GM12878 (cell line): Measurements from ENCODE around the gene NRN1L. TPM values are rescaled to one million over a fixed set of nuclear protein-coding genes. Genes with fewer than 3 reads are reported as not detected.

ENCODE experiments used
- ATAC-seq: fragments of 200-7000 bp; cut with Tn5 transposase; 3 replicates; pipeline ENCODE4 v1.9.1; 2020; ENCODE audit warnings: mild to moderate bottlenecking, moderate library complexity
- BruUV-seq: library from RNA; stranded (reverse); fragments of 400-500 nt; replicated peaks from 2 replicates; lab custom pipeline; 2021; lab: Mats Ljungman, UMichigan
- CTCF ChIA-PET: fragments of 300-600 bp; sonication (Branson Sonifier 250); formaldehyde crosslinking; extraction: SDS; loops from one replicate; lab custom pipeline; 2021; ENCODE audit warnings: inconsistent platforms; lab: Yijun Ruan, JAX
- POLR2A ChIA-PET: fragments of 350-600 bp; formaldehyde crosslinking; extraction: SDS; loops from one replicate; lab custom pipeline; 2021; ENCODE audit warnings: inconsistent platforms; lab: Charles Lee
- RAD21 ChIA-PET: fragments of 300-600 bp; sonication (Branson Sonifier 250); formaldehyde crosslinking; loops from one replicate; lab custom pipeline; 2023; ENCODE audit warnings: antibody characterized with exemption; ENCODE audit not compliant: unreplicated experiment; lab: Charles Lee
- SMC1A ChIA-PET: fragments of 300-600 bp; sonication (Branson Sonifier 250); formaldehyde crosslinking; loops from one replicate; lab custom pipeline; 2023; ENCODE audit not compliant: unreplicated experiment, uncharacterized antibody; lab: Charles Lee
- DNase-seq: peaks from one replicate; pipeline ENCODE4 v3.0.0-alpha.2; 2011; ENCODE audit warnings: low read depth, low spot score
- FAIRE-seq: peaks from 3 replicates; lab custom pipeline; 2011; peaks lifted over from hg19 to GRCh38; lab: Jason Lieb, UNC
- H2AFZ ChIP-seq: 2 replicates; pipeline ENCODE4 v1.6.0; 2011; ENCODE audit warnings: low read depth, low read length, control low read depth; ENCODE audit not compliant: control insufficient read depth
- H3K27ac ChIP-seq: 2 replicates; pipeline ENCODE4 v1.5.1; 2011; ENCODE audit warnings: control low read depth; ENCODE audit not compliant: control insufficient read depth, insufficient read depth
- H3K27me3 ChIP-seq, 2 experiments: replicated peaks in 1 of 2; 2 replicates each; pipeline versions ENCODE4 v1.6.0 to v1.6.1; 2011; ENCODE audit warnings: low read length in 1 of 2; ENCODE audit not compliant: control insufficient read depth in 2 of 2, insufficient read depth in 2 of 2
- H3K36me3 ChIP-seq, 2 experiments: 2 replicates each; pipeline ENCODE4 v1.5.1; 2011; ENCODE audit warnings: low read length in 1 of 2; ENCODE audit not compliant: control insufficient read depth in 2 of 2, insufficient read depth in 2 of 2
- H3K4me1 ChIP-seq: 2 replicates; pipeline ENCODE4 v1.6.1; 2011; ENCODE audit warnings: mild to moderate bottlenecking, low read length, moderate library complexity, mixed read lengths; ENCODE audit not compliant: control insufficient read depth, insufficient read depth
- H3K4me2 ChIP-seq: 2 replicates; pipeline ENCODE4 v1.6.0; 2011; ENCODE audit warnings: control low read depth; ENCODE audit not compliant: control insufficient read depth, insufficient read depth
- H3K4me3 ChIP-seq: fragments of 200-600 bp; sonication (generic); 2 replicates; pipeline ENCODE4 v1.5.1; 2016
- H3K79me2 ChIP-seq: 2 replicates; pipeline ENCODE4 v1.6.0; 2011; ENCODE audit warnings: low read length; ENCODE audit not compliant: control insufficient read depth, insufficient read depth
- H3K9ac ChIP-seq: 2 replicates; pipeline ENCODE4 v1.8.0; 2011; ENCODE audit warnings: low read length, control low read depth, mixed read lengths; ENCODE audit not compliant: control insufficient read depth, insufficient read depth
- H3K9me3 ChIP-seq: replicated peaks from 3 replicates; pipeline ENCODE4 v1.5.1; 2011; ENCODE audit warnings: mild to moderate bottlenecking, low read length; ENCODE audit not compliant: control insufficient read depth, insufficient read depth
- H4K20me1 ChIP-seq: 2 replicates; pipeline ENCODE4 v1.6.0; 2011; ENCODE audit not compliant: control insufficient read depth, insufficient read depth
- E4F1 ChIP-seq: fragments of 450-650 bp; IDR thresholded peaks from 2 replicates; pipeline ENCODE4 v1.6.1; 2018; ENCODE audit warnings: borderline replicate concordance, mild to moderate bottlenecking; ENCODE audit not compliant: partially characterized antibody
- ESRRA ChIP-seq: IDR thresholded peaks from 2 replicates; pipeline ENCODE4 v1.6.1; 2012; ENCODE audit warnings: mild to moderate bottlenecking, low read length, improper control_type of control experiment
- FOS ChIP-seq: IDR thresholded peaks from 3 replicates; pipeline ENCODE4 v1.6.1; 2011; ENCODE audit warnings: borderline replicate concordance; ENCODE audit not compliant: insufficient read length; ENCODE audit errors: extremely low read depth
- MTA3 ChIP-seq: IDR thresholded peaks from 2 replicates; pipeline ENCODE4 v1.6.1; 2012; ENCODE audit warnings: low read length, inconsistent platforms, borderline replicate concordance
- PKNOX1 ChIP-seq: fragments of 450-650 bp; IDR thresholded peaks from 2 replicates; pipeline ENCODE4 v1.6.1; 2016; ENCODE audit warnings: mild to moderate bottlenecking
- RBBP5 ChIP-seq: fragments of 200-600 bp; sonication (generic); conservative IDR thresholded peaks from 2 replicates; pipeline ENCODE4 v1.6.1; 2016
- REST ChIP-seq: IDR thresholded peaks from 2 replicates; pipeline ENCODE4 v1.6.1; 2012; ENCODE audit warnings: mild to moderate bottlenecking, low read depth, low read length
- SMC3 ChIP-seq: IDR thresholded peaks from 2 replicates; pipeline ENCODE4 v1.6.1; 2011; ENCODE audit warnings: low read length, improper control_type of control experiment, borderline replicate concordance
- SPI1 ChIP-seq: IDR thresholded peaks from 2 replicates; pipeline ENCODE4 v1.6.1; 2011; ENCODE audit warnings: low read depth, mild to moderate bottlenecking, low read length, moderate library complexity, borderline replicate concordance; ENCODE audit not compliant: insufficient read depth
- SREBF1 ChIP-seq: IDR thresholded peaks from 2 replicates; pipeline ENCODE4 v1.6.1; 2012; ENCODE audit warnings: mild to moderate bottlenecking, low read length
- WGBS: methylation state at CpG from one replicate; pipeline ENCODE4 v1.1.6; 2016; ENCODE audit warnings: low lambda C conversion rate; ENCODE audit not compliant: insufficient replicate concordance, insufficient coverage; ENCODE audit errors: missing lambda C conversion rate; 5-methylcytosine and 5-hydroxymethylcytosine counted together
- in situ Hi-C: fragments of 300-500 bp; cut with MboI; formaldehyde crosslinking; loops from 9 replicates; pipeline ENCODE4 v1.14.3; 2018; ENCODE audit warnings: mixed read lengths
- intact Hi-C: fragments of 100-400 bp; cut with micrococcal nuclease; formaldehyde crosslinking; loops from one replicate; pipeline ENCODE4 v1.14.2; 2022; ENCODE audit not compliant: unreplicated experiment
- polyA plus RNA-seq, 11 experiments: library from polyadenylated mRNA; depleted of rRNA in 4 of 11; unstranded in 6 of 11; stranded (reverse) in 5 of 11; fragments of >200 nt; fragmentation: Nextera tagmentation in 4 of 11; fragmentation: Illumina TruSeq in 1 of 11; extraction: Ambion mirVana in 4 of 11; extraction: Trizol in 1 of 11; gene quantifications; 1 replicate in 1 of 11; 2 replicates in 10 of 11; pipeline versions ENCODE4 v1.2.1 to v1.2.3, GENCODE V29; 2011 to 2016; ENCODE audit warnings: inconsistent platforms in 2 of 11, missing spikeins in 2 of 11, low read depth in 1 of 11
- total RNA-seq, 4 experiments: library from RNA; depleted of rRNA in 3 of 4; stranded (reverse); fragments of >200 nt in 3 of 4; fragmentation: Illumina TruSeq in 1 of 4; extraction: Trizol in 1 of 4; gene quantifications; 2 replicates each; pipeline versions ENCODE4 v1.2.1 to v1.2.3, GENCODE V29; 2013 to 2021
- TF ChIP-seq, protein P1 (sequence below): IDR thresholded peaks from 2 replicates; pipeline ENCODE4 v1.6.1; 2011; ENCODE audit warnings: borderline replicate concordance, low read depth, mild to moderate bottlenecking, moderate library complexity, low read length; ENCODE audit not compliant: insufficient read depth, poor library complexity, severe bottlenecking
- TF ChIP-seq, protein P2 (sequence below): fragments of 450-650 bp; IDR thresholded peaks from 2 replicates; pipeline ENCODE4 v1.6.1; 2017; ENCODE audit warnings: antibody characterized with exemption, mild to moderate bottlenecking, moderate library complexity

NRN1L gene
- total and polyA plus RNA-seq, 10 of the 15 experiments (the other 5 are each of a cell fraction or from before 2014, with no cell fraction given) = 0.11 to 0.99 (median 0.28) TPM; not detected in 3

GRCh38 chr16:67888331-67888730, 3.6 kb downstream of the NRN1L start:
- Histone ChIP-seq H3K4me3 (no peak overlapping the region), H3K36me3 (peaks cover 5 to 12% of the 10 kb centered on the region in 2 experiments; a peak in 3 of 4 replicates), H3K4me1 (no peaks in the 10 kb centered on the region), H3K79me2 (peaks cover 3% of the 10 kb centered on the region), H3K9ac (no peak overlapping the region), H2AFZ (no peak overlapping the region), H4K20me1 (no peaks in the 10 kb centered on the region), H3K27me3 (no peaks in the 10 kb centered on the region), H3K27ac (no peak overlapping the region), H3K9me3 (no peaks in the 10 kb centered on the region), H3K4me2 (no peak overlapping the region)
- WGBS = 83% methylated on average over 3 of the region's 3 CpGs
- ChIA-PET SMC1A (interaction anchor here (0.6 kb wide), 1 partner anchor 38 kb away, joined by 3 read pairs; no protein-coding TSS in a partner anchor), CTCF (interaction anchor here (1.2 to 5.6 kb wide), 4 partner anchors 9 to 48 kb away, joined by 3 to 39 read pairs (median 6); partner anchors contain the start of genes EDC4 and PSMB10), RAD21 (interaction anchor here (1.0 kb wide), 1 partner anchor 152 kb away, joined by 3 read pairs; no protein-coding TSS in a partner anchor), POLR2A (no interaction called here)
- no peak for DNase-seq
- FAIRE-seq = no peak
- in situ Hi-C loops (no loop called here), intact Hi-C loops (no loop called here)
- ATAC-seq = no peak
- no TSS peak for BruUV-seq
- no peak for TF ChIP-seq MTA3
- no peak for TF ChIP-seq ESRRA
- no peak for TF ChIP-seq PKNOX1
- TF ChIP-seq SPI1 = no peak
- TF ChIP-seq RBBP5 = no peak
- TF ChIP-seq E4F1 = no peak
- TF ChIP-seq SMC3 = no peak
- TF ChIP-seq, protein P1, sequence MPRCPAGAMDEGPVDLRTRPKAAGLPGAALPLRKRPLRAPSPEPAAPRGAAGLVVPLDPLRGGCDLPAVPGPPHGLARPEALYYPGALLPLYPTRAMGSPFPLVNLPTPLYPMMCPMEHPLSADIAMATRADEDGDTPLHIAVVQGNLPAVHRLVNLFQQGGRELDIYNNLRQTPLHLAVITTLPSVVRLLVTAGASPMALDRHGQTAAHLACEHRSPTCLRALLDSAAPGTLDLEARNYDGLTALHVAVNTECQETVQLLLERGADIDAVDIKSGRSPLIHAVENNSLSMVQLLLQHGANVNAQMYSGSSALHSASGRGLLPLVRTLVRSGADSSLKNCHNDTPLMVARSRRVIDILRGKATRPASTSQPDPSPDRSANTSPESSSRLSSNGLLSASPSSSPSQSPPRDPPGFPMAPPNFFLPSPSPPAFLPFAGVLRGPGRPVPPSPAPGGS = no peak
- TF ChIP-seq FOS = no peak
- TF ChIP-seq, protein P2, sequence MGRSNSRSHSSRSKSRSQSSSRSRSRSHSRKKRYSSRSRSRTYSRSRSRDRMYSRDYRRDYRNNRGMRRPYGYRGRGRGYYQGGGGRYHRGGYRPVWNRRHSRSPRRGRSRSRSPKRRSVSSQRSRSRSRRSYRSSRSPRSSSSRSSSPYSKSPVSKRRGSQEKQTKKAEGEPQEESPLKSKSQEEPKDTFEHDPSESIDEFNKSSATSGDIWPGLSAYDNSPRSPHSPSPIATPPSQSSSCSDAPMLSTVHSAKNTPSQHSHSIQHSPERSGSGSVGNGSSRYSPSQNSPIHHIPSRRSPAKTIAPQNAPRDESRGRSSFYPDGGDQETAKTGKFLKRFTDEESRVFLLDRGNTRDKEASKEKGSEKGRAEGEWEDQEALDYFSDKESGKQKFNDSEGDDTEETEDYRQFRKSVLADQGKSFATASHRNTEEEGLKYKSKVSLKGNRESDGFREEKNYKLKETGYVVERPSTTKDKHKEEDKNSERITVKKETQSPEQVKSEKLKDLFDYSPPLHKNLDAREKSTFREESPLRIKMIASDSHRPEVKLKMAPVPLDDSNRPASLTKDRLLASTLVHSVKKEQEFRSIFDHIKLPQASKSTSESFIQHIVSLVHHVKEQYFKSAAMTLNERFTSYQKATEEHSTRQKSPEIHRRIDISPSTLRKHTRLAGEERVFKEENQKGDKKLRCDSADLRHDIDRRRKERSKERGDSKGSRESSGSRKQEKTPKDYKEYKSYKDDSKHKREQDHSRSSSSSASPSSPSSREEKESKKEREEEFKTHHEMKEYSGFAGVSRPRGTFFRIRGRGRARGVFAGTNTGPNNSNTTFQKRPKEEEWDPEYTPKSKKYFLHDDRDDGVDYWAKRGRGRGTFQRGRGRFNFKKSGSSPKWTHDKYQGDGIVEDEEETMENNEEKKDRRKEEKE = no peak
- TF ChIP-seq REST = no peak
- no peak for TF ChIP-seq SREBF1
